ENCODE results near the gene CIDEB.

GRCh38 chr14:24300326-24300980, 7.3 kb downstream of the CIDEB start:
- TF ChIP-seq POLR2A (IDR thresholded peaks at IDR 0.05), result no peak
- TF ChIP-seq, protein P1, sequence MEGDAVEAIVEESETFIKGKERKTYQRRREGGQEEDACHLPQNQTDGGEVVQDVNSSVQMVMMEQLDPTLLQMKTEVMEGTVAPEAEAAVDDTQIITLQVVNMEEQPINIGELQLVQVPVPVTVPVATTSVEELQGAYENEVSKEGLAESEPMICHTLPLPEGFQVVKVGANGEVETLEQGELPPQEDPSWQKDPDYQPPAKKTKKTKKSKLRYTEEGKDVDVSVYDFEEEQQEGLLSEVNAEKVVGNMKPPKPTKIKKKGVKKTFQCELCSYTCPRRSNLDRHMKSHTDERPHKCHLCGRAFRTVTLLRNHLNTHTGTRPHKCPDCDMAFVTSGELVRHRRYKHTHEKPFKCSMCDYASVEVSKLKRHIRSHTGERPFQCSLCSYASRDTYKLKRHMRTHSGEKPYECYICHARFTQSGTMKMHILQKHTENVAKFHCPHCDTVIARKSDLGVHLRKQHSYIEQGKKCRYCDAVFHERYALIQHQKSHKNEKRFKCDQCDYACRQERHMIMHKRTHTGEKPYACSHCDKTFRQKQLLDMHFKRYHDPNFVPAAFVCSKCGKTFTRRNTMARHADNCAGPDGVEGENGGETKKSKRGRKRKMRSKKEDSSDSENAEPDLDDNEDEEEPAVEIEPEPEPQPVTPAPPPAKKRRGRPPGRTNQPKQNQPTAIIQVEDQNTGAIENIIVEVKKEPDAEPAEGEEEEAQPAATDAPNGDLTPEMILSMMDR (IDR thresholded peaks at IDR 0.05), result no peak

All from adrenal gland (tissue), 5 donors.